Retinal pigment epithelial cell (primary cell): ENCODE data around the gene COL20A1.

Experiments
- DNase-seq: peaks from one replicate; pipeline ENCODE4 v3.0.0-alpha.2; 2010; ENCODE audit warnings: low read depth
- H3K4me3 ChIP-seq: 2 replicates; pipeline ENCODE4 v1.5.1; 2011; ENCODE audit warnings: mild to moderate bottlenecking, low read length, control low read depth, moderate library complexity
- CTCF ChIP-seq: conservative IDR thresholded peaks from 2 replicates; pipeline ENCODE4 v1.5.1; 2011; ENCODE audit warnings: low read depth, low read length, control low read depth, inconsistent platforms

The COL20A1 gene

GRCh38 chr20:63292904-63293303 lies at the start of gene COL20A1:
TSS of gene COL20A1 (plus strand) at chr20:63293186. CDS start at chr20:63295108, 1,922 bp downstream.
- DNase-seq = no peak
- no peak within 1 kb of the TSS for H3K4me3 ChIP-seq
- TF ChIP-seq CTCF = no peak

- TF ChIP-seq CTCF = no peak
- no peak for DNase-seq
- no peak overlapping the region for H3K4me3 ChIP-seq
These were observed 49.3 kb upstream of the COL20A1 start for GRCh38 chr20:63243604-63244247.

DNA sequence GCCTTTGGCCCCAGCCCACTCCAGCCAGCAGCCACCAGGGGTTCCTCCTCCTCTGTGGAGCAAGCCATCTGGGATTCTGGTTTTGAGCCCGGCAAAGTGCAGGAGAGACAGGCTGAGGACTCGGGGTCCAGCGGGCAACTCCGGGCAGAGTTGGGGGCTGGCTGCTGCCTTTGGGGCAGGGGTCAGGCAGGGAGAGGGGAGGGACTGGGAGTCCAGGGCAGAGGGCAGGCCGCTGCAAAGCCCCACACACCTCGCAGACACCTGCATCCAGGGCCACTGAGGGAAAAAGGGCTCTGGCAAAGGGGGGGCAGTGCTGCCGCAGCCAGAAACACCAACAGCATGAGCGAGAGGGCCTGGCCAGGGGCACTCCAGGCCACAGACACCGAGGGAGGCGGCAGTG lies 48.5 kb upstream of the COL20A1 start:
- DNase-seq = no peak
- TF ChIP-seq CTCF = no peak
- H3K4me3 ChIP-seq = no peak overlapping the region

GRCh38 chr20:63246490-63247288 lies 46.3 kb upstream of the COL20A1 start:
- DNase-seq = no peak
- no peak overlapping the region for H3K4me3 ChIP-seq
- peak; percentile 14 for TF ChIP-seq CTCF

DNA sequence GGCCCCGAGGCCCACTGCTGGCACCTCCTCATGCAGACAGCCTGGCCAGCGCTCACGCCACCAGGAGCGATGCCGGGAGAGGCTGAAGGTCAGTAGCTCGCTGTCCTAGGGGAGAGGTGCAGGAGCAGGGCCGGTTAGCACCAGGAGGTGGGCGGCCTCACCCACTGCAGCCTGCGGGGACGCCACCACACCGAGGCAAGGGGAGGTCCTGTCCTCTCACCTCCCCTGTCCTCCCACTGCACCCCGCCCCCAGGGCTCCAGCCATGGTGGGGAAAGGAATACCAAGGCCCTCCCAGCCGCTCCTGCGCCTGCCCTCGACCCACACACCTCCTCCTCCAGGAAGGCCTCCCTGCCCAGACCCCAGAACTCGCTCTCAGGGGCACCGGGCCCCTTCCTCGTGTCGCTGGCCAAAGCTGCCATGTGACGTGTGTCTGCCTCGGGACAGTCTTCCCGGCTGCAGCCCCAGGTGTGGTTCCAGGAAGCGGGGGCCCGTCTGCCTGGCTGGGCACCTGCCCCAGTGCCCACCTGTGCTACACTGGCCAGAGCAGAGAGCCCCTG lies 45.2 kb upstream of the COL20A1 start:
- no peak overlapping the region for H3K4me3 ChIP-seq
- DNase-seq = no peak
- no peak for TF ChIP-seq CTCF

DNA sequence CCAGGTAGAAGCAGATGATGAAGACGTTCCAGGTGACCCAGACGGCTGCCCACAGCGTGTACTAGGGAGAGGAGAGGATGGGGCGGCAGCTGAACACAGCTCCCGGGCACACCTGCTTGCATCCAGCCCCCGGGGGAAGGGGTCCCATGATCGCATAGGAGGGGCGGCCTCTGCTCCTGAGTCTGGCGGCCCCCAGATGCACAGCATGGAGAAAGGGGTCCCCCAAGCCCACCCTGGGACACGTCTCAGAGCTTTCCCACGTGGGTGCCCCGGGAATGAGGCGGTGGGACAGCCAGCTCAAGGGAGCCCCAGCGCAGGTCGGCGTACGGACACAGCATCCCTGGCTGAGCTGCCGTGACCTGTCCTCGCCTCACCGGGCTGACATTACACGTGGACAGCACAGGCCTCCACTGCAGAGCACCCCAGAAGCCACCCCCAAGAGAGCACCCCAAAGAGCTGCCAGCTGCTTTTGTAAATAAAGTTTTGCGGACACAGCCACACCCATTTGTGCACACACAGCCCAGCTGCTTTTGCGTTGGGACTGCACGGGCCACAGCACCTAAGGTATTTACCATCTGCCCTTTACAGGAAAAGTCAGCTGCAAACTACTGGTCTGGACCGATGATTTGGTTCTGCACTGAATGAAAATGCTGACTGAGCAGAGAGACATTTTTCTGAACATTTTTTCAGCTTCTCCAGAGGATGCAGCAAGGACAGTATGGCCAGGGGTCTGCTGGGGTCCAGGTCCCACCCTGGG lies 44.0 kb upstream of the COL20A1 start:
- H3K4me3 ChIP-seq = no peak overlapping the region
- no peak for DNase-seq
- TF ChIP-seq CTCF = no peak
